Endometrium (tissue), 2 donors: ENCODE results near the gene GRPEL2.
"Not testable (repeated sequence)": the region's sequence is repeated elsewhere in the genome, so short reads cannot be mapped to it uniquely, and the experiment has no call there.

Experiments
- FAIRE-seq: peaks from 2 replicates; lab custom pipeline; 2012; peaks lifted over from hg19 to GRCh38; lab: Jason Lieb, UNC
- donor health status: control.
- donor health status: control.

Gene GRPEL2

GRCh38 chr5:149398747-149399266 is 53.5 kb downstream of the GRPEL2 start:
- FAIRE-seq = not testable (repeated sequence)

- FAIRE-seq = no peak
Measured at GRCh38 chr5:149399775-149400174, 54.5 kb downstream of the GRPEL2 start.

DNA sequence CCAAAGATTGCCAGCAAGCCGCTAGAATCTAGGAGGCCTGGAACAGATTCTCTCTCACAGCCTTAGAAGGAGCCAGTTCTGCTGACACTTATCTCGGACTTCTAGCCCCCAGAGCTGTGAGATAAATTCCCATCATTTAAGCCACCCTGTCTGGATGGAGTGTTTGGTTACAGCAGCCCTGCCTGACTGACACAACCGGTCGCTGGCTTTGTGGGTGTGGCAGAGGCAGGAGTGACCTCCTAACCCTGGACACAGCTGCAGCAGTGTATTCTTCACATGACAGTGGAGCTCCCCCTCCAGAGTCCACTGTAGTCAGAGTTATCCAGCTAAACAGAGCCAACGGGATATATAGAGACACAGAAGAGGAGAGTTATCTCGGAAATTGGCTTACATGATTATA is 55.0 kb downstream of the GRPEL2 start:
- FAIRE-seq = no peak

- no peak for FAIRE-seq
Measured at GRCh38 chr5:149401051-149401450, 55.8 kb downstream of the GRPEL2 start.

- no peak for FAIRE-seq
Measured at GRCh38 chr5:149402291-149402690, 57.0 kb downstream of the GRPEL2 start.
